ENCODE data around the gene POLA2.

DNA sequence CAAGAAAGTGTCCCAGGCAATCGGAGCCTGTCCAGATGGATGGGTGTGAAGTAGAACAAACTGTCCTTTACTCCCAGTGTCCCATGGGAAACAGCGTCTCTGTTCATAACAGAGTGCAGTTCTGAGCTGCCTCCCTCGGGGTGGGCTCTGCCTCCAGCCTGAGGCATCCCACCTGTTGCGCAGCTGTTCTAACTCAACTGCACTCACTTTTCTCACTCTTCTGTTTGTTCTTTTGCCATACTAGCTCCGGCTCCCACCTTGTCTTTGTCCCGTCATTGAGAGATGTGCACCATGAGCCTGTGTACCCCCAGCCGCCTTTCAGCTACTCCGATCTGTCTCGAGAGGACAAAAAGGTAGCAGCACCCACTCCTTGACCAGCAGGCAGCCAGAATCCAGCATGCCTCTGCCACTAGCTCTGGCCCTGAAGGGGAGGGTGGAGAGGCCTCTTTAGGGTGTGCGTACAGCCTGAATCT, 32.2 kb downstream of the POLA2 start:
- TF ChIP-seq CTCF (IDR thresholded peaks at IDR 0.05; ENCODE audit: insufficient read depth, low read depth, low read length) (no peak), EZH2 (IDR thresholded peaks at IDR 0.05; ENCODE audit: insufficient read depth, low read length) (no peak)

Measured in astrocyte (in vitro differentiated cells and primary cell).